Measurements from ENCODE around the gene GRID1.

The GRID1 gene

DNA sequence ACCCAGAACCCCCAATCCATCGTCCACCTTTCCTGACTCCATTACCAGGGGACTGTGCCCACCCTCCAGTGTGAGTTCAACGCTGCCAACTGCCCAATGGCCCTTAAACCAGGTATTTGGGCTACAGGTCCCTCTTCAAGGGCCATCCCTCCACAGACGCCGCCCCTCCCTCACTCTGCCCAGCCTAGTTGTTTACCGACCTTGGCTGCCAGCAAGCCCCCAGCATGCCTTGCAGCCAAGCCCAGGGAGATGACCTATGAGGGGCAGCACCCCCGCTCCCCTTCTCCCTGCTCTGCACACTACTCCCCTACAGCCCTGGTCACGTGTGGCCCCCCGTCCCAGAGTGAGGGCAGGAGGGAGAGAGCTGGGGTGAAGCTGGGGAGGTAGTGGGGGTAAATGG, 147.3 kb downstream of the GRID1 start:
- Histone ChIP-seq H3K9me3 (ENCODE audit: control insufficient read depth, insufficient read depth, low read depth, low read length) (no peaks in the 10 kb centered on the region), H3K27ac (ENCODE audit: extremely low read depth, low read depth, low read length) (no peak overlapping the region), H3K4me3 (ENCODE audit: low read depth, low read length) (no peak overlapping the region), H3K4me1 (ENCODE audit: control insufficient read depth, insufficient read depth, low read length) (no peaks in the 10 kb centered on the region), H3K36me3 (ENCODE audit: control insufficient read depth in 2 of 2, insufficient read depth in 1 of 2, low read length in 2 of 2) (no peaks in the 10 kb centered on the region)
- TF ChIP-seq ZBTB7A (tag by site-specific recombination; IDR thresholded peaks at IDR 0.05; ENCODE audit: low read depth) (no peak), ZNF350 (tag by site-specific recombination; IDR thresholded peaks at IDR 0.05) (no peak), ZNF76 (tag by site-specific recombination; IDR thresholded peaks at IDR 0.05; ENCODE audit: borderline replicate concordance, low read depth) (no peak)
- ChIA-PET CTCF (no interaction called here), POLR2A (no interaction called here)

DNA sequence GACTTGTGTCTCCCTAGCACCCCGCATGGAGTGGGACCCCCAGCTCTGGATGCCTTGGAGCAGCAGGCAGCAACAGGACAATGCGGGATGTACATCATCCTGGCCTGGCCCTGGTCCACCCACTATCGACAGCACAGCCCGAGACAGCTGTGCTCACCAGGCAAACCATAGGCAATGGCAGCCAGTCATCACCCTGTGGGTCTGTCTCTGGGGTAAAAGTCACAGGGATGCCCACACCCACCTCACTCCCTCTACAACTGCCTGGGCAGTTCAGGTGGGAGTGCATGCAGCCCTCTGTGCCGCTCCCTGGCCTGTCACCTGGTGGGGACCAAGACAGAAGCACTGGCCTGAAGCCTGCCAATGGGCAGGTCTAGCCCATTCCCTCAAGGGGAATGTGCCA, 147.8 kb downstream of the GRID1 start:
- TF ChIP-seq ZNF664 (tag by site-specific recombination; IDR thresholded peaks at IDR 0.05) (no peak), ZXDB (tag by site-specific recombination; IDR thresholded peaks at IDR 0.05) (no peak), OSR2 (tag by site-specific recombination; IDR thresholded peaks at IDR 0.05) (no peak), ZNF132 (tag by site-specific recombination; IDR thresholded peaks at IDR 0.05; ENCODE audit: borderline replicate concordance) (no peak), ZNF302 (tag by site-specific recombination; IDR thresholded peaks at IDR 0.05; ENCODE audit: low read depth) (no peak), ZNF707 (tag by site-specific recombination; IDR thresholded peaks at IDR 0.05) (no peak), ZNF776 (tag by site-specific recombination; IDR thresholded peaks at IDR 0.05; ENCODE audit: borderline replicate concordance) (no peak), ZNF76 (tag by site-specific recombination; IDR thresholded peaks at IDR 0.05; ENCODE audit: borderline replicate concordance, low read depth) (no peak), ZNF558 (tag by site-specific recombination; IDR thresholded peaks at IDR 0.05) (no peak), GLIS2 (tag by site-specific recombination; IDR thresholded peaks at IDR 0.05) (no peak), ZNF624 (tag by site-specific recombination; IDR thresholded peaks at IDR 0.05) (no peak), ZNF157 (tag by site-specific recombination; IDR thresholded peaks at IDR 0.05) (no peak), KLF10 (tag by site-specific recombination; IDR thresholded peaks at IDR 0.05) (no peak)
- TF ChIP-seq, protein P1, sequence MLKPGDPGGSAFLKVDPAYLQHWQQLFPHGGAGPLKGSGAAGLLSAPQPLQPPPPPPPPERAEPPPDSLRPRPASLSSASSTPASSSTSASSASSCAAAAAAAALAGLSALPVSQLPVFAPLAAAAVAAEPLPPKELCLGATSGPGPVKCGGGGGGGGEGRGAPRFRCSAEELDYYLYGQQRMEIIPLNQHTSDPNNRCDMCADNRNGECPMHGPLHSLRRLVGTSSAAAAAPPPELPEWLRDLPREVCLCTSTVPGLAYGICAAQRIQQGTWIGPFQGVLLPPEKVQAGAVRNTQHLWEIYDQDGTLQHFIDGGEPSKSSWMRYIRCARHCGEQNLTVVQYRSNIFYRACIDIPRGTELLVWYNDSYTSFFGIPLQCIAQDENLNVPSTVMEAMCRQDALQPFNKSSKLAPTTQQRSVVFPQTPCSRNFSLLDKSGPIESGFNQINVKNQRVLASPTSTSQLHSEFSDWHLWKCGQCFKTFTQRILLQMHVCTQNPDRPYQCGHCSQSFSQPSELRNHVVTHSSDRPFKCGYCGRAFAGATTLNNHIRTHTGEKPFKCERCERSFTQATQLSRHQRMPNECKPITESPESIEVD (tag by site-specific recombination; IDR thresholded peaks at IDR 0.05) = no peak
- H3K36me3 ChIP-seq (ENCODE audit: control insufficient read depth in 2 of 2, insufficient read depth in 1 of 2, low read length in 2 of 2) = no peaks in the 10 kb centered on the region
- no peak overlapping the region for H3K4me3 ChIP-seq (ENCODE audit: low read depth, low read length)
- POLR2A ChIA-PET = no interaction called here
- CTCF ChIA-PET = no interaction called here
- H3K27ac ChIP-seq (ENCODE audit: extremely low read depth, low read depth, low read length) = no peak overlapping the region
- H3K4me1 ChIP-seq (ENCODE audit: control insufficient read depth, insufficient read depth, low read length) = no peaks in the 10 kb centered on the region
- no peaks in the 10 kb centered on the region for H3K9me3 ChIP-seq (ENCODE audit: control insufficient read depth, insufficient read depth, low read depth, low read length)

DNA sequence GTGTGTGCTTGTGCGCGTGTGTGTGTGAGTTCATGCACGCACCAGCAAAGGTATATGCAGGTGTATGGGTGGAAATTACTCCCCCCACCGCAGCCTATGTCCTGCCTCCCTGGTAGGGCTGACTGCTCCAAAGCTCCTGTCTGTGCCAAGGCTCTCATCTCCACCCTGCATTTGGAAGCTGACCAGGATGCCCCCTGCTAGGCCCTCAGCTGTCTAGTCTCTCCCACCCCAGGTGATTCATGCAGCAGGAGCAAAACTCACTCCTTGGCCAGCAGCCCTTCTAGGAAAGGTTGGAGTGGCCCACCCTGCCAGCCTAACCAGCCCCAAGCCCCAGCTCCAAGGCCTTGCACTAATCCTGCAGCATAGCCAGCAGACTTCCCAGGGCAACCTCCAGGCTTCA, 148.4 kb downstream of the GRID1 start:
- Histone ChIP-seq H3K4me1 (ENCODE audit: control insufficient read depth, insufficient read depth, low read length) (no peaks in the 10 kb centered on the region), H3K36me3 (ENCODE audit: control insufficient read depth in 2 of 2, insufficient read depth in 1 of 2, low read length in 2 of 2) (no peaks in the 10 kb centered on the region), H3K9me3 (ENCODE audit: control insufficient read depth, insufficient read depth, low read depth, low read length) (no peaks in the 10 kb centered on the region), H3K4me3 (ENCODE audit: low read depth, low read length) (no peak overlapping the region), H3K27ac (ENCODE audit: extremely low read depth, low read depth, low read length) (no peak overlapping the region)
- ChIA-PET CTCF (no interaction called here), POLR2A (no interaction called here)
- TF ChIP-seq, protein P2, sequence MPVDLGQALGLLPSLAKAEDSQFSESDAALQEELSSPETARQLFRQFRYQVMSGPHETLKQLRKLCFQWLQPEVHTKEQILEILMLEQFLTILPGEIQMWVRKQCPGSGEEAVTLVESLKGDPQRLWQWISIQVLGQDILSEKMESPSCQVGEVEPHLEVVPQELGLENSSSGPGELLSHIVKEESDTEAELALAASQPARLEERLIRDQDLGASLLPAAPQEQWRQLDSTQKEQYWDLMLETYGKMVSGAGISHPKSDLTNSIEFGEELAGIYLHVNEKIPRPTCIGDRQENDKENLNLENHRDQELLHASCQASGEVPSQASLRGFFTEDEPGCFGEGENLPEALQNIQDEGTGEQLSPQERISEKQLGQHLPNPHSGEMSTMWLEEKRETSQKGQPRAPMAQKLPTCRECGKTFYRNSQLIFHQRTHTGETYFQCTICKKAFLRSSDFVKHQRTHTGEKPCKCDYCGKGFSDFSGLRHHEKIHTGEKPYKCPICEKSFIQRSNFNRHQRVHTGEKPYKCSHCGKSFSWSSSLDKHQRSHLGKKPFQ (tag by site-specific recombination; IDR thresholded peaks at IDR 0.05) = no peak
- TF ChIP-seq ZNF114 (tag by site-specific recombination; IDR thresholded peaks at IDR 0.05) (no peak), KLF9 (tag by site-specific recombination; IDR thresholded peaks at IDR 0.05; ENCODE audit: low read depth) (no peak), KLF10 (tag by site-specific recombination; IDR thresholded peaks at IDR 0.05) (no peak), GLIS2 (tag by site-specific recombination; IDR thresholded peaks at IDR 0.05) (no peak), ZXDB (tag by site-specific recombination; IDR thresholded peaks at IDR 0.05) (no peak), ZNF23 (tag by site-specific recombination; IDR thresholded peaks at IDR 0.05; ENCODE audit: borderline replicate concordance) (no peak), ZIC2 (tag by site-specific recombination; IDR thresholded peaks at IDR 0.05) (peak; percentile 47), TRIM28 (IDR thresholded peaks at IDR 0.05; ENCODE audit: borderline replicate concordance, low read length) (no peak), ZNF514 (tag by site-specific recombination; IDR thresholded peaks at IDR 0.05) (no peak), ZNF768 (tag by site-specific recombination; IDR thresholded peaks at IDR 0.05) (no peak), GLIS1 (tag by site-specific recombination; IDR thresholded peaks at IDR 0.05) (peak; percentile 54)
- TF ChIP-seq, protein P3, sequence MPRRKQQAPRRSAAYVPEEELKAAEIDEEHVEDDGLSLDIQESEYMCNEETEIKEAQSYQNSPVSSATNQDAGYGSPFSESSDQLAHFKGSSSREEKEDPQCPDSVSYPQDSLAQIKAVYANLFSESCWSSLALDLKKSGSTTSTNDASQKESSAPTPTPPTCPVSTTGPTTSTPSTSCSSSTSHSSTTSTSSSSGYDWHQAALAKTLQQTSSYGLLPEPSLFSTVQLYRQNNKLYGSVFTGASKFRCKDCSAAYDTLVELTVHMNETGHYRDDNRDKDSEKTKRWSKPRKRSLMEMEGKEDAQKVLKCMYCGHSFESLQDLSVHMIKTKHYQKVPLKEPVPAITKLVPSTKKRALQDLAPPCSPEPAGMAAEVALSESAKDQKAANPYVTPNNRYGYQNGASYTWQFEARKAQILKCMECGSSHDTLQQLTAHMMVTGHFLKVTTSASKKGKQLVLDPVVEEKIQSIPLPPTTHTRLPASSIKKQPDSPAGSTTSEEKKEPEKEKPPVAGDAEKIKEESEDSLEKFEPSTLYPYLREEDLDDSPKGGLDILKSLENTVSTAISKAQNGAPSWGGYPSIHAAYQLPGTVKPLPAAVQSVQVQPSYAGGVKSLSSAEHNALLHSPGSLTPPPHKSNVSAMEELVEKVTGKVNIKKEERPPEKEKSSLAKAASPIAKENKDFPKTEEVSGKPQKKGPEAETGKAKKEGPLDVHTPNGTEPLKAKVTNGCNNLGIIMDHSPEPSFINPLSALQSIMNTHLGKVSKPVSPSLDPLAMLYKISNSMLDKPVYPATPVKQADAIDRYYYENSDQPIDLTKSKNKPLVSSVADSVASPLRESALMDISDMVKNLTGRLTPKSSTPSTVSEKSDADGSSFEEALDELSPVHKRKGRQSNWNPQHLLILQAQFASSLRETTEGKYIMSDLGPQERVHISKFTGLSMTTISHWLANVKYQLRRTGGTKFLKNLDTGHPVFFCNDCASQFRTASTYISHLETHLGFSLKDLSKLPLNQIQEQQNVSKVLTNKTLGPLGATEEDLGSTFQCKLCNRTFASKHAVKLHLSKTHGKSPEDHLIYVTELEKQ (tag by site-specific recombination; IDR thresholded peaks at IDR 0.05; ENCODE audit: borderline replicate concordance) = no peak
